Nephron progenitor cell (in vitro differentiated cells): ENCODE measurements around the gene OR8J1.
"Not testable (repeated sequence)": the region's sequence is repeated elsewhere in the genome, so short reads cannot be mapped to it uniquely, and the experiment has no call there.

Source experiments
- DNase-seq: peaks from one replicate; pipeline ENCODE4 v3.0.0; 2021
- H3K27ac Mint-ChIP-seq: 2 replicates; pipeline ENCODE4 v1.8.0; 2021; ENCODE audit warnings: mild to moderate bottlenecking, moderate library complexity, mixed read lengths
- H3K27me3 Mint-ChIP-seq: 2 replicates; pipeline ENCODE4 v1.8.0; 2021; ENCODE audit warnings: mild to moderate bottlenecking, low read depth, mixed read lengths; ENCODE audit not compliant: poor library complexity
- H3K36me3 Mint-ChIP-seq: 2 replicates; pipeline ENCODE4 v1.8.0; 2021; ENCODE audit warnings: low read depth, mixed read lengths
- H3K4me1 Mint-ChIP-seq: 2 replicates; pipeline ENCODE4 v1.8.0; 2021; ENCODE audit warnings: mixed read lengths
- H3K4me3 Mint-ChIP-seq: 2 replicates; pipeline ENCODE4 v1.8.0; 2021; ENCODE audit warnings: mild to moderate bottlenecking, moderate library complexity, mixed read lengths
- H3K9me3 Mint-ChIP-seq: 2 replicates; pipeline ENCODE4 v1.8.0; 2021; ENCODE audit warnings: mild to moderate bottlenecking, moderate library complexity, mixed read lengths
- TF ChIP-seq, protein P1 (sequence below): fragments of 200-600 bp; sonication (generic); IDR thresholded peaks from 2 replicates; pipeline ENCODE4 v1.5.0; 2021; ENCODE audit warnings: antibody characterized with exemption

OR8J1 gene

DNA sequence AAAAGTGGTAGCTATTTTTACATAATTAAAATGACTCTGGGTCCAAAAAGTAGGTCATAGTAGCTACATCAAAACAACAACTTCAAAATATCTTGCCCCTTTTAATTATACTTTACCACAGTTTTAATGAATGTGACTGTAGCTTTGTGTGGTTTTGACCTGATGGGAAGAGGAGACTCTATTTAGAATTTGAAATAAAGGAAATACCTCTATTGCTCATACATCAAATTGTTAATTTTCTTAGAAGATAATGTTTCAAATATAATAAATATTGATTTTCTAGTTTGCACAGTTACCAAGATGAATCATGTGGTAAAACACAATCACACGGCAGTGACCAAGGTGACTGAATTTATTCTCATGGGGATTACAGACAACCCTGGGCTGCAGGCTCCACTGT, 8.4 kb upstream of the OR8J1 start, which contains the start of gene OR8K1:
Gene OR8K1, plus strand, starts transcription at position 301 of the 400 bp plus-strand sequence. Its CDS starts 0 bp downstream, at position 301.
- Mint-ChIP-seq H3K36me3 (no peaks in the 10 kb centered on the region), H3K4me1 (no peaks in the 10 kb centered on the region), H3K9me3 (no peaks in the 10 kb centered on the region), H3K4me3 (no peak within 1 kb of the TSS), H3K27me3 (no peaks in the 10 kb centered on the region), H3K27ac (no peak within 1 kb of the TSS)
- TF ChIP-seq, protein P1, sequence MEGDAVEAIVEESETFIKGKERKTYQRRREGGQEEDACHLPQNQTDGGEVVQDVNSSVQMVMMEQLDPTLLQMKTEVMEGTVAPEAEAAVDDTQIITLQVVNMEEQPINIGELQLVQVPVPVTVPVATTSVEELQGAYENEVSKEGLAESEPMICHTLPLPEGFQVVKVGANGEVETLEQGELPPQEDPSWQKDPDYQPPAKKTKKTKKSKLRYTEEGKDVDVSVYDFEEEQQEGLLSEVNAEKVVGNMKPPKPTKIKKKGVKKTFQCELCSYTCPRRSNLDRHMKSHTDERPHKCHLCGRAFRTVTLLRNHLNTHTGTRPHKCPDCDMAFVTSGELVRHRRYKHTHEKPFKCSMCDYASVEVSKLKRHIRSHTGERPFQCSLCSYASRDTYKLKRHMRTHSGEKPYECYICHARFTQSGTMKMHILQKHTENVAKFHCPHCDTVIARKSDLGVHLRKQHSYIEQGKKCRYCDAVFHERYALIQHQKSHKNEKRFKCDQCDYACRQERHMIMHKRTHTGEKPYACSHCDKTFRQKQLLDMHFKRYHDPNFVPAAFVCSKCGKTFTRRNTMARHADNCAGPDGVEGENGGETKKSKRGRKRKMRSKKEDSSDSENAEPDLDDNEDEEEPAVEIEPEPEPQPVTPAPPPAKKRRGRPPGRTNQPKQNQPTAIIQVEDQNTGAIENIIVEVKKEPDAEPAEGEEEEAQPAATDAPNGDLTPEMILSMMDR: no peak
- no peak for DNase-seq

DNA sequence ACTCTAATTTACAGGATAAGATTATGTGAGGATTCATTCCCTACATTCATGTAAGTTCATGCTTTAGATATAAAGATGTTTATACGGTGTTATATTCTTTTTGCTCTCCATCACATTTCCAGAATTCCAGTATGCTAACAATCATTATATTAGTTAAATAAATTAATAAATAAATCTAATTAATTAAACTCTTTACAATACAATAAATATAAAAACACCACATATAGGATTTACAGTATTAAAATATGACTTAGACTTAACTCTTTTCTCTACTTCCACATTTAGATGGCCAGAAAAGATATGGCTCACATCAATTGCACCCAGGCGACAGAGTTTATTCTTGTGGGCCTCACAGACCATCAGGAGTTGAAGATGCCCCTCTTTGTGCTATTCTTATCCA, 21.2 kb downstream of the OR8J1 start, which contains the start of gene OR8U1:
Gene OR8U1, plus strand, starts transcription at position 301 of the 400 bp plus-strand sequence. Its CDS starts 0 bp downstream, at position 301.
- Mint-ChIP-seq H3K36me3 (no peaks in the 10 kb centered on the region), H3K27ac (no peak within 1 kb of the TSS), H3K27me3 (no peaks in the 10 kb centered on the region), H3K4me1 (no peaks in the 10 kb centered on the region), H3K4me3 (no peak within 1 kb of the TSS), H3K9me3 (no peaks in the 10 kb centered on the region)
- TF ChIP-seq, protein P1: no peak
- no peak for DNase-seq

DNA sequence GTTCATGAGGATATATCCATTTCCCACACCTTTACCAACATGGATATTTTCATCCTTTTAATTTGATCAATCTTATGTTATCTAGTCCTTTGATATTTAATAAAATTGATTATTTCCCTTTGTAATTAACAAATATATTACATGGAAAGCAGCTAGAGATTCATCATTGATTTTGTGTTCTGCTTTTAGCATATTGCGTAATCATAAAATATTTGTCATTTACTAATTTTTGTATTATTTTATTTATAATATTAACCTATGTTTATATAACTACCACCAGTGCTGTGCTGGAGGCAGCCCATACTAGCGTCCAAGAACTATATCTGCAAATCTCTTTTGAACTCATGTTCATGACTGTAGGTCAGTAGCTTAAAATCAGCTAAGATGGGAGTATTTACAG, 26.0 kb downstream of the OR8J1 start:
- Mint-ChIP-seq H3K9me3 (no peaks in the 10 kb centered on the region), H3K4me3 (no peak overlapping the region), H3K36me3 (no peaks in the 10 kb centered on the region), H3K4me1 (no peaks in the 10 kb centered on the region), H3K27me3 (no peaks in the 10 kb centered on the region), H3K27ac (no peak overlapping the region)
- TF ChIP-seq, protein P1: no peak
- DNase-seq: no peak

DNA sequence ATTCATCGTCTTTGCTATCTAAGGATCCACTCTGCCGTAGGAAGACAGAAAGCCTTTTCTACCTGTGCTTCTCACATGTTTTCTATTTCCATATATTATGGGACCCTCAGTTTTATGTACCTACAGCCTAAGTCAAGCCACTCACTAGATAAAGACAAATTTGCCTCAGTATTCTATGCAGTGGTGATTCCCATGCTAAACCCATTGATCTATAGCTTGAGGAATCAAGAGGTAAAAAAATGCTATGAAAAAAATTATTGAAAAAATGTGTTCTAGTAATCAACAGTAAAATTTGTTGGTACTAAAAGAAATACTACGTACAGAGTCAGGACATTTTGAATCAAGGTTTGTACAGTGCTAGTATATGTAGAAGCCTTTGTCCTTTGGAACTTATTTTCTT, 40.3 kb downstream of the OR8J1 start:
- H3K36me3 Mint-ChIP-seq: no peaks in the 10 kb centered on the region
- DNase-seq: no peak
- peaks cover 2% of the 10 kb centered on the region for H3K27me3 Mint-ChIP-seq
- no peak overlapping the region for H3K4me3 Mint-ChIP-seq
- H3K4me1 Mint-ChIP-seq: no peaks in the 10 kb centered on the region
- no peak overlapping the region for H3K27ac Mint-ChIP-seq
- TF ChIP-seq, protein P1: no peak
- H3K9me3 Mint-ChIP-seq: no peaks in the 10 kb centered on the region

DNA sequence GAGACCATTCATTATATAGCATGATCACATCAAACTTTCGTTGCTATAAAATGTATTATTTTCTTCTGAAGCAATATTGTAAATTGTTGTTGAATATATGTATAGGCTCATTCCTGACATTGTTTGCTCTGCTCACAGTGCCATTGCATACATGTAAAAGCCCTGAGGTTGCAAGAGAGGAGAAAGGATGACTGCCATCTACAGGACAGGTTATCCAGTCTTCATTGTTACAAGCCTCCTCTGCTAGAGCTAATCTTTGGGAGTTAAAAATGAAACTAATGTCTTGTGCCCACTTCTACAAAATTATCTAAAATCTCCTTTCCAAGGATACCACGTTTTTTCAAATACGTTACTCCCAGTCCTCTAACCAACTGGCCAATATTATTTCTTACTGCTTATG, 42.0 kb downstream of the OR8J1 start:
- H3K4me1 Mint-ChIP-seq: no peaks in the 10 kb centered on the region
- TF ChIP-seq, protein P1: no peak
- peaks cover 2% of the 10 kb centered on the region for H3K9me3 Mint-ChIP-seq
- peak overlapping the region; percentile 37 for H3K27ac Mint-ChIP-seq
- H3K4me3 Mint-ChIP-seq: no peak overlapping the region
- peaks cover 2% of the 10 kb centered on the region for H3K27me3 Mint-ChIP-seq
- H3K36me3 Mint-ChIP-seq: no peaks in the 10 kb centered on the region
- DNase-seq: no peak

DNA sequence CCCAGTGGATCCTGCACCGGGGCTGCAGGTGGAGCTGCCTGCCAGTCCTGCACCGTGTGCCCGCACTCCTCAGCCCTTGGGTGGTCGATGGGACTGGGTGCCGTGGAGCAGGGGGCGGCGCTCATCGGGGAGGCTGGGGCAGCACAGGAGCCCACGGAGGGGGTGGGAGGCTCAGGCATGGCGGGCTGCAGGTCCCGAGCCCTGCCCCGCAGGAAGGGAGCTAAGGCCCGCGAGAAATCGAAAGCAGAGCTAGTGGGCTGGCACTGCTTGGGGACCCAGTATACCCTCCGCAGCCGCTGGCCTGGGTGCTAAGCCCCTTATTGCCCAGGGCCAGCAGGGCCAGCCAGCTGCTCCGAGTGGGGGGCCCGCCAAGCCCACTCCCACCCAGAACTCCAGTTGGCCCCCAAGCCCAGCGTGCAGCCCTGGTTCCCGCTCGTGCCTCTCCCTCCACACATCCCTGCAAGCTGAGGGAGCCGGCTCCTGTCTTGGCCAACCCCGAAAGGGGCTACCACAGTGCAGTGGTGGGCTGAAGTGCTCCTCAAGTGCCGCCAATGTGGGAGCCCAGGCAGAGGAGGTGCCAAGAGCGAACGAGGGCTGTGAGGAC, 47.9 kb downstream of the OR8J1 start:
- H3K27me3 Mint-ChIP-seq, DNase-seq, H3K27ac Mint-ChIP-seq, H3K4me1 Mint-ChIP-seq, H3K36me3 Mint-ChIP-seq, H3K4me3 Mint-ChIP-seq: not testable (repeated sequence)
- H3K9me3 Mint-ChIP-seq: peaks cover 10% of the 10 kb centered on the region
